ENCODE measurements around the gene GPC1. TPM values are rescaled to one million over a fixed set of nuclear protein-coding genes. Genes with fewer than 3 reads are reported as not detected.

Gene GPC1
- total and polyA plus RNA-seq, 2 experiments from 2014 or later, result 9.0 to 46.2 TPM

- no peak for TF ChIP-seq ZNF462 (CRISPR knock-in tag; IDR thresholded peaks at IDR 0.05)
- no peak for TF ChIP-seq CREB1 (CRISPR knock-in tag; IDR thresholded peaks at IDR 0.05; ENCODE audit: low read depth)
- TF ChIP-seq CTCF (conservative IDR thresholded peaks at IDR 0.05; ENCODE audit: low read depth in 2 of 2), result no peak
- no peak for TF ChIP-seq EZH2 (IDR thresholded peaks at IDR 0.05; ENCODE audit: low read depth, unreplicated experiment)
- no peak for TF ChIP-seq ZNF114 (CRISPR knock-in tag; IDR thresholded peaks at IDR 0.05)
- no peak for TF ChIP-seq NANOG (IDR thresholded peaks at IDR 0.05; ENCODE audit: borderline replicate concordance)
- no peak for TF ChIP-seq EZH2phosphoT487 (IDR thresholded peaks at IDR 0.05; ENCODE audit: unreplicated experiment)
- no peak for TF ChIP-seq JUNB (IDR thresholded peaks at IDR 0.05; ENCODE audit: unreplicated experiment)
These were observed 63.4 kb downstream of the GPC1 start (continued) for GRCh38 chr2:240498958-240499260.
